NT2/D1 (cell line): ENCODE results near the gene POU2F2.

Experiments used
- SUZ12 ChIP-seq: IDR thresholded peaks from 2 replicates; pipeline ENCODE4 v1.6.1; 2011; ENCODE audit not compliant: insufficient read length, insufficient read depth; ENCODE audit errors: extremely low read depth
- YY1 ChIP-seq: IDR thresholded peaks from 2 replicates; pipeline ENCODE4 v1.6.1; 2011; ENCODE audit not compliant: insufficient read length, insufficient read depth
- ZNF274 ChIP-seq: IDR thresholded peaks from 2 replicates; pipeline ENCODE4 v1.6.1; 2011; ENCODE audit warnings: mild to moderate bottlenecking, low read depth, low read length

DNA sequence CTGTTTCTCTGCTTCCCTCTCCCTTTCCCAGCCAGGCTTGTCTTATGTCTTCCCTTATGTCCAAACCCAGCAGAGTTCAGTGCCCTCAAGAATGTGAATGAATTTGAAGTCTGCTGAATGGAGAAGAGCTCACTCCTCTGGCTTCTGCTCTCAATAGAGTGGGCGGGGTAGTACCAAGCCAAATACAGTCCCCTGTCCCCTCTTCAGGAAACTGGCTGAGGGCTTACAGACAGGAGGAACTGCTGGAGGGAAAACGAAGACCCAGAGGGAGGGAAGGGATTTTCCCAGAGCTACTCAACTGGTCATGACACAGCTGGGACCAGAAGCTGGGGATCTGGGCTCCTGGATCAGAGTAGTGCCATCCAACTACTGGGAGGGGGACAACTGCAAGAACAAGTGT lies 32.9 kb upstream of the POU2F2 start:
- TF ChIP-seq SUZ12: no peak
- no peak for TF ChIP-seq ZNF274
- TF ChIP-seq YY1: no peak
